Vagina (tissue), 2 donors: ENCODE measurements around the gene ACTN4. TPM values are rescaled to one million over a fixed set of nuclear protein-coding genes. Genes with fewer than 3 reads are reported as not detected.
A peak's percentile ranks its signal among the peaks of the same experiment; 100 is the strongest.

Source experiments
- DNase-seq, 2 donors: peaks; one replicate each; pipeline ENCODE4 v3.0.0-alpha.2; 2017; ENCODE audit errors: extremely low spot score in 2 of 2
- H3K27ac ChIP-seq: fragments of 200-600 bp; sonication (generic); one replicate; pipeline ENCODE4 v1.5.1; 2019
- H3K27me3 ChIP-seq: fragments of 200-600 bp; sonication (generic); one replicate; pipeline ENCODE4 v1.5.1; 2019
- H3K36me3 ChIP-seq, 2 donors: fragments of 200-600 bp; sonication (generic); one replicate each; pipeline ENCODE4 v1.5.1; 2017 to 2019
- H3K4me1 ChIP-seq: fragments of 200-600 bp; sonication (generic); one replicate; pipeline ENCODE4 v1.5.1; 2019
- H3K4me3 ChIP-seq, 2 donors: fragments of 200-600 bp; sonication (generic); 1 replicate in 1 of 2; 2 replicates in 1 of 2; pipeline ENCODE4 v1.5.1; 2016 to 2019
- H3K9me3 ChIP-seq: fragments of 200-600 bp; sonication (generic); one replicate; pipeline ENCODE4 v1.5.1; 2019
- CTCF ChIP-seq, 3 experiments: fragments of 450-650 bp in 2 of 3; fragments of 200-600 bp in 1 of 3; sonication (generic) in 1 of 3; IDR thresholded peaks; one replicate each; pipeline ENCODE4 v1.5.1; 2017 to 2019; ENCODE audit warnings: antibody characterized with exemption in 3 of 3, mild to moderate bottlenecking in 2 of 3, moderate library complexity in 2 of 3
- POLR2A ChIP-seq, 2 donors: fragments of 450-650 bp; IDR thresholded peaks; one replicate each; pipeline ENCODE4 v1.6.1; 2017; ENCODE audit warnings: antibody characterized with exemption in 2 of 2, mild to moderate bottlenecking in 2 of 2, moderate library complexity in 2 of 2
- POLR2AphosphoS5 ChIP-seq, 2 donors: sonication (generic); formaldehyde crosslinking; IDR thresholded peaks; one replicate each; pipeline ENCODE4 v1.9.0; 2017; ENCODE audit warnings: antibody characterized with exemption in 2 of 2, mild to moderate bottlenecking in 2 of 2, low read depth in 1 of 2; ENCODE audit not compliant: insufficient read depth in 1 of 2
- intact Hi-C: fragments of 100-400 bp; cut with DNase I; formaldehyde crosslinking; loops from one replicate; pipeline ENCODE4 v1.15.1; 2023
- total RNA-seq: library from RNA; depleted of rRNA; stranded (reverse); fragments of >200 nt; gene quantifications from one replicate; pipeline ENCODE4 v1.2.3, GENCODE V29; 2016

Gene ACTN4
- total RNA-seq, 1 donor from 2014 or later, result 513 TPM

DNA sequence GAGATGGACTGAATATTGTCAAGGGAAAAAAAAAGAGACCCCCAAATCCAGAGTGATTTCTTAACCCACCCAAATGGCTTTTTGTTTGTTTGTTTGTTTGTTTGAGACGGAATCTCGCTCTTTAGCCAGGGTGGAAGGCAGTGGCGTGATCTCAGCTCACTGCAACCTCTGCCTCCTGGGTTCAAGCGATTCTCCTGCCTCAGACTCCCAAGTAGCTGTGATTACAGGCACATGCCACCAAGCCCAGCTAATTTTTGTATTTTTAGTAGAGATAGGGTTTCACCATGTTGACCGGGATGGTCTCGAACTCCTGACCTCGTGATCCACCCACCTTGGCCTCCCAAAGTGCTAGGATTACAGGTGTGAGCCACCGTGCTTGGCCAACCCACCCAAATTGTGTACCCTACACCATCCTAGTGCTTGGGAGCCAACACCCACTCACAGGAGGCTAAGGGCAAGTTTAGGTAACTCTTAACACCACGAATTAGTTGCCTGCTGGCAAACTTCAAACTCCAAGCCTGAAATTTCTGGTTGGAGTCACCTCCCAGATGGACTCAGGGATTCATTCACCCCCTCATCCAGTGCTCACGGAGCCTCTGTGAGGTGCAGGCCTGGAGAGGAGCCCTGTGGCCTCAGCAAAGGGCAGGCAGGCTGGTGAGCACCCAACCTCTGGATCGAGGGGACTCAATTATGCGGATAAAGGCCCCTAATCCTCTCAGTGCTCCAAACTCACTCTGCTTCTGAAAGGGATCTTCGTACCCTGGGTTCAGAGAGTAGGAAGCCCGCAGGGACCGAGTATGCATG is 37.6 kb downstream of the ACTN4 start:
- Histone ChIP-seq H3K4me3 (no peak overlapping the region), H3K27me3 (no peaks in the 10 kb centered on the region), H3K4me1 (peaks cover 90% of the 10 kb centered on the region), H3K36me3 (no peaks in the 10 kb centered on the region), H3K9me3 (no peaks in the 10 kb centered on the region), H3K27ac (peak overlapping the region; percentile 98)
- intact Hi-C loops, result no loop called here
- DNase-seq, result no peak
- no peak for TF ChIP-seq CTCF (IDR thresholded peaks at IDR 0.05)

GRCh38 chr19:38685666-38686529 is 38.4 kb downstream of the ACTN4 start:
- Histone ChIP-seq H3K36me3 (no peaks in the 10 kb centered on the region), H3K4me3 (no peak overlapping the region), H3K9me3 (no peaks in the 10 kb centered on the region), H3K27me3 (no peaks in the 10 kb centered on the region), H3K4me1 (peaks cover 84% of the 10 kb centered on the region), H3K27ac (peak overlapping the region; percentile 98)
- DNase-seq, result no peak
- intact Hi-C loops, result no loop called here
- TF ChIP-seq CTCF (IDR thresholded peaks at IDR 0.05) (peak in 1 of 3 experiments; percentile 34), POLR2A (IDR thresholded peaks at IDR 0.05) (no peak)

DNA sequence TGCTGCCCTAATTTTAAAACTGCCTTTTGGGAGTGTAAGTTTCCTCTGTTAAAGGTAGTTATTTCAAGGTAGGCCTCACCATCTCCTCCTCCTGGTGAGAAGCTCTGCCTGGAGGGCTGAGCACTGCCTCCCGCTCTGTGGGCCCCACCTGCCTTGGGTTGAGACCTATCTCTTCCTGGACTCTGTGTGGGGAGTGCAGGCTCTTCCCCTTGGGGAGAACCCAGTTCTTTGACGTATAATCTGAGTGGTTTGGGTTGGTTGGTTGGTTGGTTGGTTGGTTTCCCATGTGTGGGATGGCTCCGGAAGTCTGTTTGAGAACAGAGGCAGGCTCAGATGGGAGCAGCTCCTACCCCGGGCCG is 39.1 kb downstream of the ACTN4 start:
- peak overlapping the region; percentile 98 for H3K27ac ChIP-seq
- no peaks in the 10 kb centered on the region for H3K36me3 ChIP-seq
- TF ChIP-seq POLR2AphosphoS5 (IDR thresholded peaks at IDR 0.05; ENCODE audit: insufficient read depth in 1 of 2, low read depth in 1 of 2) (no peak), POLR2A (IDR thresholded peaks at IDR 0.05) (no peak), CTCF (IDR thresholded peaks at IDR 0.05) (no peak)
- H3K27me3 ChIP-seq, result no peaks in the 10 kb centered on the region
- DNase-seq, result no peak
- H3K9me3 ChIP-seq, result no peaks in the 10 kb centered on the region
- H3K4me3 ChIP-seq, result no peak overlapping the region
- intact Hi-C loops, result no loop called here
- peaks cover 83% of the 10 kb centered on the region for H3K4me1 ChIP-seq

DNA sequence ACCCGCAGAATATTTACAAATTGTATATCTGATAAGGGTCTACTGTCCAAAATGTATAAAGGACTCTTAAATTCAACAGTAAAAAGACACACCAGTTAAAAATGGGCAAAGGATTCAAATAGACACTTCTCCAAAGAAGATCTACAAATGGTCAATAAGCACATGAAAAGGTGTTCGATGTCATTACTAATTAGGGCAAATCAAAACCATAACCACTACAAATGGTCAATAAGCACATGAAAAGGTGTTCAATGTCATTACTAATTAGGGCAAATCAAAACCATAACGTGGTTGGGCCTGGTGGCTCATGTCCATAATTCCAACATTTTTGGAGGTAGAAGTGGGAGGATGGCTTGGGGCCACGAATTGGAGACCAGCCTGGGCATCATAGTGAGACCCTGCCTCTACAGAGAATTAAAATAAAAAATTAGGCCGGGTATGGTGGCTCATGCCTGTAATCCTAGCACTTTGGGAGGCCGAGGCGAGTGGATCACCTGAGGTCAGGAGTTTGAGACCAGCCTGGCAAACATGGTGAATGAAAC is 40.5 kb downstream of the ACTN4 start:
- Histone ChIP-seq H3K9me3 (no peaks in the 10 kb centered on the region), H3K4me1 (peaks cover 85% of the 10 kb centered on the region), H3K36me3 (no peaks in the 10 kb centered on the region), H3K27me3 (no peaks in the 10 kb centered on the region), H3K4me3 (no peak overlapping the region), H3K27ac (peak overlapping the region; percentile 98)
- intact Hi-C loops, result no loop called here
- no peak for DNase-seq
- TF ChIP-seq POLR2A (IDR thresholded peaks at IDR 0.05), result no peak
- TF ChIP-seq CTCF (IDR thresholded peaks at IDR 0.05), result no peak
- no peak for TF ChIP-seq POLR2AphosphoS5 (IDR thresholded peaks at IDR 0.05; ENCODE audit: insufficient read depth in 1 of 2, low read depth in 1 of 2)
